K562 (cell line): ENCODE results near the gene IRAG1. TPM values are rescaled to one million over a fixed set of nuclear protein-coding genes. Genes with fewer than 3 reads are reported as not detected.

Experiments
- ARHGAP35 ChIP-seq: fragments of 450-650 bp; IDR thresholded peaks from 2 replicates; pipeline ENCODE4 v1.6.1; 2018; ENCODE audit not compliant: partially characterized antibody
- ATF1 ChIP-seq, 2 experiments: fragments of 450-650 bp in 1 of 2; IDR thresholded peaks; 2 replicates each; pipeline ENCODE4 v1.6.1; 2016; ENCODE audit warnings: missing compliant biosample characterization in 1 of 2, missing genetic modification characterization in 1 of 2
- BDP1 ChIP-seq: IDR thresholded peaks from 3 replicates; pipeline ENCODE4 v1.6.1; 2011; ENCODE audit not compliant: insufficient read length, insufficient read depth
- BRF1 ChIP-seq: IDR thresholded peaks from 3 replicates; pipeline ENCODE4 v1.6.1; 2011; ENCODE audit warnings: borderline replicate concordance, mild to moderate bottlenecking; ENCODE audit not compliant: insufficient read length; ENCODE audit errors: extremely low read depth
- CEBPB ChIP-seq: fragments of 450-650 bp; IDR thresholded peaks from 2 replicates; pipeline ENCODE4 v1.6.1; 2016; ENCODE audit warnings: missing genetic modification characterization, missing compliant biosample characterization
- EHMT2 ChIP-seq: fragments of 450-650 bp; IDR thresholded peaks from 2 replicates; pipeline ENCODE4 v1.6.1; 2018; ENCODE audit warnings: antibody characterized with exemption
- ETV6 ChIP-seq, 3 experiments: fragments of 150-350 bp in 1 of 3; sonication (generic) in 1 of 3; formaldehyde crosslinking in 1 of 3; IDR thresholded peaks; 2 replicates each; pipeline versions ENCODE4 v1.6.1 to v1.8.0; 2014 to 2022; ENCODE audit warnings: borderline replicate concordance in 2 of 3, low read depth in 2 of 3, antibody characterized with exemption in 1 of 3, low read length in 1 of 3, mild to moderate bottlenecking in 1 of 3, missing genetic modification reagents in 1 of 3
- HDAC1 ChIP-seq, 2 experiments: fragments of 450-650 bp; IDR thresholded peaks; 2 replicates each; pipeline ENCODE4 v1.6.1; 2016 to 2017; ENCODE audit warnings: inconsistent platforms in 1 of 2, mild to moderate bottlenecking in 1 of 2, moderate library complexity in 1 of 2
- HDGF ChIP-seq: fragments of 450-650 bp; IDR thresholded peaks from 2 replicates; pipeline ENCODE4 v1.6.1; 2016
- HNRNPK ChIP-seq: fragments of 200-400 bp; formaldehyde crosslinking; IDR thresholded peaks from one replicate; pipeline ENCODE4 v1.6.1; 2018; ENCODE audit warnings: mild to moderate bottlenecking, low read depth, low read length; ENCODE audit not compliant: poor library complexity, severe bottlenecking
- ID3 ChIP-seq, 2 experiments: fragments of 250-450 bp in 1 of 2; fragments of 450-650 bp in 1 of 2; sonication (Bioruptor Pico) in 1 of 2; IDR thresholded peaks; 2 replicates each; pipeline versions ENCODE4 v1.6.1 to v1.8.0; 2016 to 2021; ENCODE audit warnings: mild to moderate bottlenecking in 2 of 2, moderate library complexity in 2 of 2, missing compliant biosample characterization in 1 of 2, missing genetic modification characterization in 1 of 2
- KLF1 ChIP-seq: fragments of 450-650 bp; IDR thresholded peaks from 2 replicates; pipeline ENCODE4 v1.6.1; 2016; ENCODE audit warnings: missing genetic modification characterization, missing compliant biosample characterization
- MAFF ChIP-seq: IDR thresholded peaks from 2 replicates; pipeline ENCODE4 v1.6.1; 2012; ENCODE audit warnings: low read length, improper control_type of control experiment
- NCOA4 ChIP-seq: fragments of 450-650 bp; IDR thresholded peaks from 2 replicates; pipeline ENCODE4 v1.6.1; 2018; ENCODE audit warnings: mild to moderate bottlenecking; ENCODE audit not compliant: partially characterized antibody
- NKRF ChIP-seq: fragments of 450-650 bp; IDR thresholded peaks from 2 replicates; pipeline ENCODE4 v1.6.1; 2016; ENCODE audit warnings: borderline replicate concordance
- NONO ChIP-seq, 2 experiments: fragments of 200-400 bp in 1 of 2; fragments of 450-650 bp in 1 of 2; formaldehyde crosslinking in 1 of 2; IDR thresholded peaks; 2 replicates each; pipeline ENCODE4 v1.6.1; 2017; ENCODE audit warnings: low read depth in 2 of 2, mild to moderate bottlenecking in 2 of 2, moderate library complexity in 2 of 2, low read length in 1 of 2
- POU5F1 ChIP-seq: fragments of 150-350 bp; IDR thresholded peaks from 2 replicates; pipeline ENCODE4 v1.6.1; 2014; ENCODE audit warnings: borderline replicate concordance, low read length, low read depth, mild to moderate bottlenecking; ENCODE audit not compliant: partially characterized antibody
- SIX5 ChIP-seq, 2 experiments: IDR thresholded peaks; 2 replicates each; pipeline ENCODE4 v1.6.1; 2011; ENCODE audit warnings: low read length in 2 of 2, borderline replicate concordance in 1 of 2, low read depth in 1 of 2, mild to moderate bottlenecking in 1 of 2, moderate library complexity in 1 of 2; ENCODE audit not compliant: insufficient read depth in 1 of 2
- SMARCA5 ChIP-seq: fragments of 450-650 bp; IDR thresholded peaks from 2 replicates; pipeline ENCODE4 v1.6.1; 2016
- TCF7 ChIP-seq: sonication (generic); IDR thresholded peaks from 2 replicates; pipeline ENCODE4 v1.6.1; 2016; ENCODE audit warnings: antibody characterized with exemption, borderline replicate concordance
- TFAM ChIP-seq: fragments of 250-450 bp; sonication (Bioruptor Pico); conservative IDR thresholded peaks from 2 replicates; pipeline ENCODE4 v1.5.0; 2021; ENCODE audit warnings: mild to moderate bottlenecking, moderate library complexity
- ZNF551 ChIP-seq: fragments of 250-450 bp; sonication (Bioruptor Pico); IDR thresholded peaks from 2 replicates; pipeline ENCODE4 v1.5.0; 2021; ENCODE audit warnings: mild to moderate bottlenecking, moderate library complexity
- ZNF766 ChIP-seq: fragments of 200-800 bp; sonication (Bioruptor generic); conservative IDR thresholded peaks from 2 replicates; pipeline ENCODE4 v1.6.1; 2016; ENCODE audit warnings: missing genetic modification characterization, missing compliant biosample characterization
- ZNF77 ChIP-seq: fragments of 250-450 bp; sonication (Bioruptor Pico); IDR thresholded peaks from 2 replicates; pipeline ENCODE4 v1.5.0; 2020
- ZNF780A ChIP-seq: fragments of 250-450 bp; sonication (Bioruptor Pico); IDR thresholded peaks from 2 replicates; pipeline ENCODE4 v1.5.0; 2021; ENCODE audit warnings: mild to moderate bottlenecking
- polyA plus RNA-seq, 8 experiments: library from polyadenylated mRNA; depleted of rRNA in 4 of 8; stranded (reverse) in 5 of 8; unstranded in 3 of 8; fragments of >200 nt; fragmentation: Nextera tagmentation in 2 of 8; fragmentation: Illumina TruSeq in 1 of 8; extraction: Ambion mirVana in 2 of 8; extraction: Trizol in 1 of 8; gene quantifications; 2 replicates each; pipeline versions ENCODE4 v1.2.1 to v1.2.3, GENCODE V29; 2011 to 2014; ENCODE audit warnings: inconsistent platforms in 1 of 8, missing spikeins in 1 of 8
- total RNA-seq, 7 experiments: library from RNA; depleted of rRNA in 6 of 7; stranded (reverse); fragments of >200 nt in 6 of 7; fragmentation: Illumina TruSeq in 2 of 7; extraction: Trizol in 2 of 7; gene quantifications; 2 replicates each; pipeline versions ENCODE4 v1.2.1 to v1.2.3, GENCODE V29; 2011 to 2021; ENCODE audit warnings: low replicate concordance in 1 of 7
- TF ChIP-seq, protein P1 (sequence below): sonication (generic); formaldehyde crosslinking; IDR thresholded peaks from 2 replicates; pipeline ENCODE4 v1.8.0; 2022; ENCODE audit warnings: missing genetic modification reagents, mild to moderate bottlenecking, moderate library complexity, borderline replicate concordance

The IRAG1 gene
- total and polyA plus RNA-seq, 9 of the 15 experiments (the other 6 are each of a cell fraction or from before 2014, with no cell fraction given) = 0.01 to 0.22 (median 0.09) TPM; not detected in 1

- TF ChIP-seq ID3 (CRISPR knock-in tag; IDR thresholded peaks at IDR 0.05) (no peak), ID3 (tag; IDR thresholded peaks at IDR 0.05) (no peak), HNRNPK (no peak), TCF7 (no peak), NCOA4 (no peak), ATF1 (CRISPR knock-in tag; IDR thresholded peaks at IDR 0.05) (no peak), ATF1 (tag; IDR thresholded peaks at IDR 0.05) (peak; percentile 57), ZNF551 (CRISPR knock-in tag) (no peak), SMARCA5 (no peak), ZNF780A (CRISPR knock-in tag) (no peak), NKRF (no peak), ZNF77 (CRISPR knock-in tag) (no peak), EHMT2 (no peak), BDP1 (no peak), MAFF (no peak), TFAM (CRISPR knock-in tag) (no peak), NONO (IDR thresholded peaks at IDR 0.05; ENCODE audit: low read depth in 2 of 2, low read length in 1 of 2) (no peak), POU5F1 (no peak), HDGF (no peak), BRF1 (no peak), KLF1 (tag) (no peak), CEBPB (tag) (no peak), ARHGAP35 (no peak), HDAC1 (IDR thresholded peaks at IDR 0.05) (peak in 1 of 2 experiments; percentile 75; a peak in 1 of 4 replicates), SIX5 (IDR thresholded peaks at IDR 0.05; ENCODE audit: borderline replicate concordance in 1 of 2, insufficient read depth in 1 of 2, low read depth in 1 of 2, low read length in 2 of 2) (no peak), ETV6 (IDR thresholded peaks at IDR 0.05; ENCODE audit: borderline replicate concordance in 1 of 2, low read depth in 2 of 2, low read length in 1 of 2) (no peak), ETV6 (CRISPR knock-in tag; IDR thresholded peaks at IDR 0.05; ENCODE audit: borderline replicate concordance) (no peak), ZNF766 (no peak)
- TF ChIP-seq, protein P1, sequence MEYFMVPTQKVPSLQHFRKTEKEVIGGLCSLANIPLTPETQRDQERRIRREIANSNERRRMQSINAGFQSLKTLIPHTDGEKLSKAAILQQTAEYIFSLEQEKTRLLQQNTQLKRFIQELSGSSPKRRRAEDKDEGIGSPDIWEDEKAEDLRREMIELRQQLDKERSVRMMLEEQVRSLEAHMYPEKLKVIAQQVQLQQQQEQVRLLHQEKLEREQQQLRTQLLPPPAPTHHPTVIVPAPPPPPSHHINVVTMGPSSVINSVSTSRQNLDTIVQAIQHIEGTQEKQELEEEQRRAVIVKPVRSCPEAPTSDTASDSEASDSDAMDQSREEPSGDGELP = peak; percentile 69; the same call in 1 of the 2 replicates
Observed at GRCh38 chr11:10742460-10743208, 49.1 kb upstream of the IRAG1 start (continued).
